Left lung (tissue), 10 donors: ENCODE results near the gene OSCAR. TPM values are rescaled to one million over a fixed set of nuclear protein-coding genes. Genes with fewer than 3 reads are reported as not detected.

ENCODE experiments used
- ATAC-seq: fragments of 200-7000 bp; cut with Tn5 transposase; one replicate; pipeline ENCODE4 v1.9.1; 2020; ENCODE audit warnings: moderate library complexity
- DNase-seq, 4 donors: peaks; one replicate each; pipeline ENCODE4 v3.0.0-alpha.2; 2013 to 2020
- H3K27ac ChIP-seq, 2 donors: fragments of 200-600 bp; sonication (generic) in 1 of 2; one replicate each; pipeline versions ENCODE4 v1.5.0 to v1.8.0; 2020 to 2021
- H3K27me3 ChIP-seq, 2 donors: fragments of 200-600 bp; sonication (generic) in 1 of 2; one replicate each; pipeline versions ENCODE4 v1.5.0 to v1.8.0; 2020 to 2021
- H3K36me3 ChIP-seq, 2 donors: fragments of 200-600 bp; sonication (generic) in 1 of 2; one replicate each; pipeline versions ENCODE4 v1.5.0 to v1.8.0; 2020 to 2021
- H3K4me1 ChIP-seq, 2 donors: fragments of 200-600 bp; one replicate each; pipeline ENCODE4 v1.8.0; 2021
- H3K4me3 ChIP-seq, 2 donors: fragments of 200-600 bp; sonication (generic) in 1 of 2; one replicate each; pipeline versions ENCODE4 v1.5.0 to v1.8.0; 2020 to 2021; ENCODE audit warnings: mild to moderate bottlenecking in 1 of 2
- H3K9me3 ChIP-seq, 2 donors: fragments of 200-600 bp; sonication (generic) in 1 of 2; one replicate each; pipeline versions ENCODE4 v1.5.0 to v1.8.0; 2020 to 2021
- CTCF ChIP-seq, 2 donors: fragments of 200-600 bp; sonication (generic) in 1 of 2; IDR thresholded peaks; one replicate each; pipeline versions ENCODE4 v1.5.0 to v1.8.0; 2021; ENCODE audit warnings: antibody characterized with exemption in 2 of 2
- intact Hi-C, 2 donors: fragments of 100-400 bp; cut with DNase I; formaldehyde crosslinking; loops; one replicate each; pipeline versions ENCODE4 v1.11.2 to v1.14.2; 2022
- polyA plus RNA-seq, 6 donors: library from polyadenylated mRNA; unstranded; fragments of 120-200 nt; gene quantifications; one replicate each; pipeline ENCODE4 v1.2.1, GENCODE V29; 2013; ENCODE audit not compliant: insufficient read length in 6 of 6
- total RNA-seq, 2 donors: library from RNA; stranded (reverse); fragmentation: NEBNext Ultra II Directional; extraction: Animal tissue kit (Norgen Biotek cat#: 25700); gene quantifications; one replicate each; pipeline ENCODE4 v1.2.1, GENCODE V29; 2021
- donor health status: DM: no; HTN: yes; CAD: no.
- donor health status: DM: no; HTN: no; CAD: no.

The OSCAR gene
- total and polyA plus RNA-seq, 8 donors = 0.43 to 57.1 (median 0.58) TPM

GRCh38 chr19:54063350-54064116 is 37.1 kb downstream of the OSCAR start, which contains the start of gene VSTM1:
VSTM1 (minus strand) TSS chr19:54063897; CDS start chr19:54063777, 120 bp downstream.
- H3K27me3 ChIP-seq = peaks cover 0 to 49% of the 10 kb centered on the region in 2 donors
- H3K36me3 ChIP-seq = no peaks in the 10 kb centered on the region
- intact Hi-C loops = no loop called here
- no peak for TF ChIP-seq CTCF (IDR thresholded peaks at IDR 0.05)
- no peaks in the 10 kb centered on the region for H3K9me3 ChIP-seq
- ATAC-seq = no peak
- peaks cover 0 to 22% of the 10 kb centered on the region in 2 donors for H3K4me1 ChIP-seq
- peak within 1 kb of the TSS in 1 of 2 donors; percentile 88 for H3K27ac ChIP-seq
- H3K4me3 ChIP-seq = peak within 1 kb of the TSS in 1 of 2 donors; percentile 35
- peak in 1 of 4 donors; percentile 78 for DNase-seq

GRCh38 chr19:54062643-54063042 is 38.0 kb downstream of the OSCAR start:
- H3K27me3 ChIP-seq = peaks cover 0 to 43% of the 10 kb centered on the region in 2 donors
- ATAC-seq (peak; percentile 45), DNase-seq (peak in 2 of 4 donors; percentile 63 to 90)
- H3K27ac ChIP-seq = peak overlapping the region in 1 of 2 donors; percentile 88
- TF ChIP-seq CTCF (IDR thresholded peaks at IDR 0.05) = no peak
- intact Hi-C loops = no loop called here
- no peaks in the 10 kb centered on the region for H3K9me3 ChIP-seq
- peaks cover 0 to 22% of the 10 kb centered on the region in 2 donors for H3K4me1 ChIP-seq
- H3K4me3 ChIP-seq = peak overlapping the region in 1 of 2 donors; percentile 35
- no peaks in the 10 kb centered on the region for H3K36me3 ChIP-seq

GRCh38 chr19:54047616-54048015 is 53.0 kb downstream of the OSCAR start:
- Histone ChIP-seq H3K36me3 (no peaks in the 10 kb centered on the region), H3K27me3 (peaks cover 0 to 67% of the 10 kb centered on the region in 2 donors), H3K27ac (peak overlapping the region in 1 of 2 donors; percentile 76), H3K4me1 (peaks cover 0 to 22% of the 10 kb centered on the region in 2 donors), H3K9me3 (no peaks in the 10 kb centered on the region), H3K4me3 (no peak overlapping the region)
- DNase-seq (no peak), ATAC-seq (no peak)
- intact Hi-C loops = no loop called here
- TF ChIP-seq CTCF (IDR thresholded peaks at IDR 0.05) = no peak

- no peak overlapping the region for H3K27ac ChIP-seq
- DNase-seq (no peak), ATAC-seq (no peak)
- H3K27me3 ChIP-seq = peaks cover 0 to 73% of the 10 kb centered on the region in 2 donors
- peaks cover 0 to 22% of the 10 kb centered on the region in 2 donors for H3K4me1 ChIP-seq
- no peak for TF ChIP-seq CTCF (IDR thresholded peaks at IDR 0.05)
- H3K36me3 ChIP-seq = no peaks in the 10 kb centered on the region
- intact Hi-C loops = no loop called here
- no peaks in the 10 kb centered on the region for H3K9me3 ChIP-seq
- H3K4me3 ChIP-seq = no peak overlapping the region
These were observed 54.8 kb downstream of the OSCAR start for GRCh38 chr19:54045771-54046170.

Other genes with a start within 250 kb of the OSCAR start
- gene MYADM, start 232.9 kb downstream of the OSCAR start, total RNA-seq = 100 to 1,000 TPM; 164 to 197 TPM
- gene MYADM, start 232.9 kb downstream of the OSCAR start, polyA plus RNA-seq = 100 to 1,000 TPM in 2 of 6 donors, 10 to 100 TPM in 4; 58.9 to 111 (median 89.3) TPM
- gene PRKCG, start 218.6 kb downstream of the OSCAR start, total RNA-seq = not detected
- gene PRKCG, start 218.6 kb downstream of the OSCAR start, polyA plus RNA-seq = under 1 TPM in 5 of 6 donors, not detected in 1; 0.10 to 0.78 (median 0.18) TPM
- gene CACNG7, start 191.5 kb downstream of the OSCAR start, total RNA-seq = not detected
- gene CACNG7, start 191.5 kb downstream of the OSCAR start, polyA plus RNA-seq = under 1 TPM in 1 of 6 donors, not detected in 5; 0.06 TPM
- gene CACNG8, start 137.9 kb downstream of the OSCAR start, total RNA-seq = under 1 TPM in 1 of 2 donors, not detected in 1; 0.03 TPM
- gene CACNG8, start 137.9 kb downstream of the OSCAR start, polyA plus RNA-seq = under 1 TPM; 0.04 to 0.15 (median 0.09) TPM
- gene CACNG6, start 109.2 kb downstream of the OSCAR start, total RNA-seq = 1 to 10 TPM in 1 of 2 donors, not detected in 1; 2.5 TPM
- 1 to 10 TPM in 1 of 6 donors, under 1 TPM in 5; 0.17 to 1.2 (median 0.41) TPM for gene CACNG6, start 109.2 kb downstream of the OSCAR start, polyA plus RNA-seq
- 10 to 100 TPM in 1 of 2 donors, under 1 TPM in 1; 0.44 to 12.1 TPM for gene VSTM1, start 36.9 kb downstream of the OSCAR start, total RNA-seq
- gene VSTM1, start 36.9 kb downstream of the OSCAR start, polyA plus RNA-seq = under 1 TPM in 4 of 6 donors, not detected in 2; 0.20 to 0.32 (median 0.29) TPM
- not detected for gene TARM1, start 19.4 kb downstream of the OSCAR start, total RNA-seq
- under 1 TPM in 5 of 6 donors, not detected in 1; 0.24 to 0.46 (median 0.31) TPM for gene TARM1, start 19.4 kb downstream of the OSCAR start, polyA plus RNA-seq
- gene NDUFA3, start 2.1 kb upstream of the OSCAR start, total RNA-seq = 100 to 1,000 TPM in 1 of 2 donors, 10 to 100 TPM in 1; 81.9 to 126 TPM
- gene NDUFA3, start 2.1 kb upstream of the OSCAR start, polyA plus RNA-seq = 100 to 1,000 TPM in 3 of 6 donors, 10 to 100 TPM in 3; 60.4 to 117 (median 96.6) TPM
- gene TFPT, start 14.9 kb upstream of the OSCAR start, total RNA-seq = 10 to 100 TPM; 17.4 to 18.7 TPM
- 10 to 100 TPM; 14.3 to 19.9 (median 18.6) TPM for gene TFPT, start 14.9 kb upstream of the OSCAR start, polyA plus RNA-seq
- 10 to 100 TPM; 46.8 to 49.5 TPM for gene PRPF31, start 15.0 kb upstream of the OSCAR start, total RNA-seq
- 10 to 100 TPM; 56.7 to 65.3 (median 63.5) TPM for gene PRPF31, start 15.0 kb upstream of the OSCAR start, polyA plus RNA-seq
- 10 to 100 TPM; 35.2 to 46.0 TPM for gene CNOT3, start 37.0 kb upstream of the OSCAR start, total RNA-seq
- gene CNOT3, start 37.0 kb upstream of the OSCAR start, polyA plus RNA-seq = 10 to 100 TPM; 59.2 to 75.0 (median 64.0) TPM
- 1 to 10 TPM; 5.4 to 6.5 TPM for gene LENG1, start 58.9 kb upstream of the OSCAR start, total RNA-seq
- 10 to 100 TPM in 1 of 6 donors, 1 to 10 TPM in 5; 6.6 to 10.9 (median 8.2) TPM for gene LENG1, start 58.9 kb upstream of the OSCAR start, polyA plus RNA-seq
- gene TMC4, start 72.4 kb upstream of the OSCAR start, total RNA-seq = 10 to 100 TPM; 45.3 to 74.0 TPM
- 10 to 100 TPM; 29.1 to 39.7 (median 32.0) TPM for gene TMC4, start 72.4 kb upstream of the OSCAR start, polyA plus RNA-seq
- gene MBOAT7, start 88.8 kb upstream of the OSCAR start, total RNA-seq = 100 to 1,000 TPM in 1 of 2 donors, 10 to 100 TPM in 1; 98.5 to 102 TPM
- gene MBOAT7, start 88.8 kb upstream of the OSCAR start, polyA plus RNA-seq = 10 to 100 TPM; 48.1 to 61.8 (median 51.7) TPM
- 10 to 100 TPM; 32.2 to 34.4 TPM for gene TSEN34, start 90.5 kb upstream of the OSCAR start, total RNA-seq
- gene TSEN34, start 90.5 kb upstream of the OSCAR start, polyA plus RNA-seq = 10 to 100 TPM; 39.7 to 60.6 (median 45.6) TPM
- 1,000 to 10,000 TPM; 1,023 to 1,099 TPM for gene RPS9, start 100.1 kb upstream of the OSCAR start, total RNA-seq
- gene RPS9, start 100.1 kb upstream of the OSCAR start, polyA plus RNA-seq = 1,000 to 10,000 TPM; 1,996 to 2,208 (median 2,085) TPM
- 10 to 100 TPM; 21.8 to 90.8 TPM for gene LILRB3, start 122.2 kb upstream of the OSCAR start, total RNA-seq
- 1 to 10 TPM; 2.1 to 3.0 (median 2.4) TPM for gene LILRB3, start 122.2 kb upstream of the OSCAR start, polyA plus RNA-seq
- 10 to 100 TPM in 1 of 2 donors, 1 to 10 TPM in 1; 7.3 to 51.5 TPM for gene LILRA6, start 142.0 kb upstream of the OSCAR start, total RNA-seq
- gene LILRA6, start 142.0 kb upstream of the OSCAR start, polyA plus RNA-seq = under 1 TPM; 0.53 to 0.83 (median 0.64) TPM
- 10 to 100 TPM; 11.9 to 16.5 TPM for gene LILRB5, start 156.5 kb upstream of the OSCAR start, total RNA-seq
- 1 to 10 TPM; 3.3 to 4.9 (median 4.4) TPM for gene LILRB5, start 156.5 kb upstream of the OSCAR start, polyA plus RNA-seq
- gene LILRB2, start 180.3 kb upstream of the OSCAR start, total RNA-seq = 10 to 100 TPM; 10.5 to 54.9 TPM
- 1 to 10 TPM; 1.2 to 2.2 (median 1.7) TPM for gene LILRB2, start 180.3 kb upstream of the OSCAR start, polyA plus RNA-seq
- gene LILRA5, start 212.4 kb upstream of the OSCAR start, total RNA-seq = 10 to 100 TPM in 1 of 2 donors, 1 to 10 TPM in 1; 4.2 to 52.8 TPM
- 1 to 10 TPM in 1 of 6 donors, under 1 TPM in 4, not detected in 1; 0.44 to 1.2 (median 0.67) TPM for gene LILRA5, start 212.4 kb upstream of the OSCAR start, polyA plus RNA-seq
- 1 to 10 TPM; 1.8 to 2.3 TPM for gene LILRA4, start 238.4 kb upstream of the OSCAR start, total RNA-seq
- gene LILRA4, start 238.4 kb upstream of the OSCAR start, polyA plus RNA-seq = under 1 TPM in 2 of 6 donors, not detected in 4; 0.10 to 0.12 TPM